K562 (cell line): ENCODE results near the gene ANKS1A.

Source experiments
- BRCA1 ChIP-seq, 2 experiments: fragments of 450-650 bp in 1 of 2; sonication (generic) in 1 of 2; formaldehyde crosslinking in 1 of 2; IDR thresholded peaks; 2 replicates each; pipeline versions ENCODE4 v1.5.0 to v1.6.1; 2017 to 2020; ENCODE audit warnings: mild to moderate bottlenecking in 1 of 2, missing genetic modification reagents in 1 of 2
- ELF1 ChIP-seq: fragments of 200-800 bp; sonication (Bioruptor generic); IDR thresholded peaks from 2 replicates; pipeline ENCODE4 v1.6.1; 2016; ENCODE audit warnings: missing genetic modification characterization, missing compliant biosample characterization
- MEIS2 ChIP-seq: fragments of 450-650 bp; IDR thresholded peaks from 2 replicates; pipeline ENCODE4 v1.6.1; 2014; ENCODE audit warnings: mild to moderate bottlenecking; ENCODE audit not compliant: partially characterized antibody
- NCOA1 ChIP-seq: fragments of 450-650 bp; IDR thresholded peaks from 2 replicates; pipeline ENCODE4 v1.6.1; 2016; ENCODE audit warnings: low read depth
- NFYB ChIP-seq: IDR thresholded peaks from 2 replicates; pipeline ENCODE4 v1.6.1; 2011; ENCODE audit warnings: mild to moderate bottlenecking, moderate library complexity; ENCODE audit not compliant: insufficient read length; ENCODE audit errors: extremely low read depth
- PHF20 ChIP-seq: fragments of 450-650 bp; IDR thresholded peaks from 2 replicates; pipeline ENCODE4 v1.6.1; 2018; ENCODE audit not compliant: partially characterized antibody
- SMARCA4 ChIP-seq: fragments of 450-650 bp; IDR thresholded peaks from 2 replicates; pipeline ENCODE4 v1.6.1; 2016
- SMARCC2 ChIP-seq: fragments of 450-650 bp; IDR thresholded peaks from 2 replicates; pipeline ENCODE4 v1.6.1; 2017; ENCODE audit warnings: antibody characterized with exemption, moderate library complexity, mild to moderate bottlenecking, low read depth
- TGIF2 ChIP-seq: sonication (generic); formaldehyde crosslinking; IDR thresholded peaks from 2 replicates; pipeline ENCODE4 v1.8.1; 2022; ENCODE audit warnings: mild to moderate bottlenecking, missing genetic modification reagents, moderate library complexity
- TF ChIP-seq, protein P1 (sequence below), 3 experiments: IDR thresholded peaks in 2 of 3; conservative IDR thresholded peaks in 1 of 3; 2 replicates each; pipeline ENCODE4 v1.5.1; 2011 to 2012; ENCODE audit warnings: low read length in 3 of 3, mild to moderate bottlenecking in 3 of 3, control low read depth in 2 of 3, improper control_type of control experiment in 1 of 3, inconsistent platforms in 1 of 3, low read depth in 1 of 3, mixed read lengths in 1 of 3, moderate library complexity in 1 of 3; ENCODE audit not compliant: insufficient read depth in 2 of 3
- TF ChIP-seq, protein P2 (sequence below): sonication (generic); formaldehyde crosslinking; IDR thresholded peaks from 2 replicates; pipeline ENCODE4 v1.9.0; 2022; ENCODE audit warnings: mild to moderate bottlenecking, missing genetic modification reagents
- TF ChIP-seq, protein P3 (sequence below): IDR thresholded peaks from 3 replicates; pipeline ENCODE4 v1.6.1; 2011; ENCODE audit warnings: borderline replicate concordance, mild to moderate bottlenecking; ENCODE audit not compliant: insufficient read length, insufficient read depth

DNA sequence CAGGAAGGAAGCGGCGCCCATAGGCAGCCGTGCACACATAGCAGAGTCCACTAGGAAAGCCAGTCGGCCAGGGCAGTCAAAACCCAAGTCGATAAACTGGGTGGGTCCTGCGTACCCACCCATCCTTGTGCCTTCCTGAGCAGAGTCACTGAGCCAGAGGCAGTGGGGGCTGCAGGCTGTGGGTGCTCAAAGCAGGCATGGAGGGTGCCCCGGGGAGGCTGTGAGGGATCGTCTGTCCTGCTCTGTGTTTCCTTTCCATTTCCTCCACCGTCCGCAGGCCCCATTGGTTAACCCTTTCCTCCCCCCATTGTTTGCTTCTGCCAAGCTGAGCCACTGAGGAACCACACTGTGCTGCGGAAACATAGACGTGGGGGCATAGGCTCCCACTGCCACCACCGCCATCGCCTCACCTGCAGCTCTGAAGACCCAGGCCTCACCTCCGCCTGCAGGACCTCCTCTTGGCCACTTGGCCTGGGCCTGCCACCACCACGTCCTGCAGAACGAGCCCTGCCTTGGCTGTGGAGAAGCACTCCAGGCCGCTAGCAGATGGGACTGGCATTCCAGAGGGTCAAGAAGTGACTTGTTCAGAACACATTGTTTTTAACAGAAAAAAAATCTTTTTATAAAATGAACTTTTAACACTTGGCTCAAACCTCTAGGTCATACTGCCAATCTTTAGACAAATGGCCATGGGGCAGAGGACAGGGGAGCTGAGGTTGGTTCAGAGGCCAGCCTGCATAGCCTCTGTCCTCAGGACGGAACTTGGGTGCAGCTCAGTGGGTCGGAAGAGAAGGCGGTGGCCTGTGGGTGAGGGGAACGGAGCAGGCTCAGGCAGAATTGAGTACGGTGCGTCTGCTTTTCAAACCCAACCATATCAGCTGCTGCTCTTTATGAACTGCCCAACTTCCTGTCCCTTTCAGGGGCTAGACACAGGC lies 199.5 kb downstream of the ANKS1A start:
- no peak for TF ChIP-seq NCOA1
- TF ChIP-seq, protein P1, sequence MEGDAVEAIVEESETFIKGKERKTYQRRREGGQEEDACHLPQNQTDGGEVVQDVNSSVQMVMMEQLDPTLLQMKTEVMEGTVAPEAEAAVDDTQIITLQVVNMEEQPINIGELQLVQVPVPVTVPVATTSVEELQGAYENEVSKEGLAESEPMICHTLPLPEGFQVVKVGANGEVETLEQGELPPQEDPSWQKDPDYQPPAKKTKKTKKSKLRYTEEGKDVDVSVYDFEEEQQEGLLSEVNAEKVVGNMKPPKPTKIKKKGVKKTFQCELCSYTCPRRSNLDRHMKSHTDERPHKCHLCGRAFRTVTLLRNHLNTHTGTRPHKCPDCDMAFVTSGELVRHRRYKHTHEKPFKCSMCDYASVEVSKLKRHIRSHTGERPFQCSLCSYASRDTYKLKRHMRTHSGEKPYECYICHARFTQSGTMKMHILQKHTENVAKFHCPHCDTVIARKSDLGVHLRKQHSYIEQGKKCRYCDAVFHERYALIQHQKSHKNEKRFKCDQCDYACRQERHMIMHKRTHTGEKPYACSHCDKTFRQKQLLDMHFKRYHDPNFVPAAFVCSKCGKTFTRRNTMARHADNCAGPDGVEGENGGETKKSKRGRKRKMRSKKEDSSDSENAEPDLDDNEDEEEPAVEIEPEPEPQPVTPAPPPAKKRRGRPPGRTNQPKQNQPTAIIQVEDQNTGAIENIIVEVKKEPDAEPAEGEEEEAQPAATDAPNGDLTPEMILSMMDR (IDR thresholded peaks at IDR 0.05 in 2 of 3, conservative IDR thresholded peaks at IDR 0.05 in 1 of 3; ENCODE audit: insufficient read depth in 2 of 3, low read depth in 1 of 3, low read length in 3 of 3), result no peak
- no peak for TF ChIP-seq BRCA1 (IDR thresholded peaks at IDR 0.05)
- no peak for TF ChIP-seq BRCA1 (CRISPR knock-in tag; IDR thresholded peaks at IDR 0.05)
- TF ChIP-seq MEIS2, result no peak
- TF ChIP-seq, protein P2, sequence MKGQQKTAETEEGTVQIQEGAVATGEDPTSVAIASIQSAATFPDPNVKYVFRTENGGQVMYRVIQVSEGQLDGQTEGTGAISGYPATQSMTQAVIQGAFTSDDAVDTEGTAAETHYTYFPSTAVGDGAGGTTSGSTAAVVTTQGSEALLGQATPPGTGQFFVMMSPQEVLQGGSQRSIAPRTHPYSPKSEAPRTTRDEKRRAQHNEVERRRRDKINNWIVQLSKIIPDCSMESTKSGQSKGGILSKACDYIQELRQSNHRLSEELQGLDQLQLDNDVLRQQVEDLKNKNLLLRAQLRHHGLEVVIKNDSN (CRISPR knock-in tag), result no peak
- TF ChIP-seq ELF1, result no peak
- no peak for TF ChIP-seq PHF20
- TF ChIP-seq, protein P3, sequence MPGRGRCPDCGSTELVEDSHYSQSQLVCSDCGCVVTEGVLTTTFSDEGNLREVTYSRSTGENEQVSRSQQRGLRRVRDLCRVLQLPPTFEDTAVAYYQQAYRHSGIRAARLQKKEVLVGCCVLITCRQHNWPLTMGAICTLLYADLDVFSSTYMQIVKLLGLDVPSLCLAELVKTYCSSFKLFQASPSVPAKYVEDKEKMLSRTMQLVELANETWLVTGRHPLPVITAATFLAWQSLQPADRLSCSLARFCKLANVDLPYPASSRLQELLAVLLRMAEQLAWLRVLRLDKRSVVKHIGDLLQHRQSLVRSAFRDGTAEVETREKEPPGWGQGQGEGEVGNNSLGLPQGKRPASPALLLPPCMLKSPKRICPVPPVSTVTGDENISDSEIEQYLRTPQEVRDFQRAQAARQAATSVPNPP, result no peak
- TF ChIP-seq TGIF2 (CRISPR knock-in tag), result no peak
- no peak for TF ChIP-seq SMARCC2
- TF ChIP-seq SMARCA4, result no peak
- TF ChIP-seq NFYB, result no peak
